Naive thymus-derived CD8-positive, alpha-beta T cell (primary cell): ENCODE results near the gene GCNA. TPM values are rescaled to one million over a fixed set of nuclear protein-coding genes. Genes with fewer than 3 reads are reported as not detected.
"Not testable (repeated sequence)": the region's sequence is repeated elsewhere in the genome, so short reads cannot be mapped to it uniquely, and the experiment has no call there.

Experiments used
- ATAC-seq, 2 donors: fragments of 150-1000 bp; cut with Tn5 transposase in 1 of 2; sonication (Bioruptor Pico), chemical (Tn5 transposase) in 1 of 2; 1 replicate in 1 of 2; 2 replicates in 1 of 2; pipeline ENCODE4 v1.10.0; 2021; ENCODE audit warnings: mild to moderate bottlenecking in 2 of 2, moderate library complexity in 2 of 2
- POLR2A ChIA-PET: fragments of 350-600 bp; sonication (Branson Sonifier 250); formaldehyde crosslinking; loops from one replicate; lab custom pipeline; 2021; ENCODE audit warnings: antibody characterized with exemption; lab: Charles Lee
- DNase-seq, 10 donors: peaks; one replicate each; pipeline versions ENCODE4 v3.0.0 to v3.0.0-alpha.2; 2020 to 2022
- H3K27ac Mint-ChIP-seq, 10 donors: one replicate each; pipeline ENCODE4 v1.8.0; 2020 to 2022; ENCODE audit warnings: mild to moderate bottlenecking in 10 of 10, mixed read lengths in 10 of 10, moderate library complexity in 4 of 10, inconsistent platforms in 1 of 10
- H3K27me3 Mint-ChIP-seq, 5 donors: one replicate each; pipeline ENCODE4 v1.8.0; 2021 to 2022; ENCODE audit warnings: mixed read lengths in 5 of 5
- H3K36me3 Mint-ChIP-seq, 3 donors: one replicate each; pipeline ENCODE4 v1.8.0; 2020 to 2022; ENCODE audit warnings: mixed read lengths in 3 of 3, mild to moderate bottlenecking in 2 of 3, inconsistent platforms in 1 of 3
- H3K4me1 Mint-ChIP-seq, 4 donors: one replicate each; pipeline ENCODE4 v1.8.0; 2021 to 2022; ENCODE audit warnings: mixed read lengths in 4 of 4
- H3K4me3 Mint-ChIP-seq, 10 donors: one replicate each; pipeline ENCODE4 v1.8.0; 2020 to 2022; ENCODE audit warnings: mild to moderate bottlenecking in 10 of 10, mixed read lengths in 10 of 10, moderate library complexity in 6 of 10, inconsistent platforms in 1 of 10
- H3K9me3 Mint-ChIP-seq, 9 donors: one replicate each; pipeline ENCODE4 v1.8.0; 2020 to 2022; ENCODE audit warnings: mixed read lengths in 9 of 9, mild to moderate bottlenecking in 3 of 9, inconsistent platforms in 1 of 9, moderate library complexity in 1 of 9
- polyA plus RNA-seq, 3 donors: library from polyadenylated mRNA; unstranded; fragments of 300-500 nt; fragmentation: Illumina TruSeq; gene quantifications; one replicate each; pipeline ENCODE4 v1.2.3, GENCODE V29; 2021
- total RNA-seq, 8 experiments: library from RNA in 2 of 8; stranded (reverse) in 2 of 8; gene quantifications; one replicate each; pipeline ENCODE4 v1.2.3 and lab custom pipeline; 2021 to 2026

Gene GCNA
- total and polyA plus RNA-seq, 5 experiments from 2014 or later: 0.34 to 12.1 (median 1.3) TPM

GRCh38 chrX:71563921-71564320, 14.3 kb upstream of the GCNA start:
- POLR2A ChIA-PET: interaction anchor here (0.6 to 1.8 kb wide), 3 partner anchors 13 to 73 kb away, joined by 3 to 5 read pairs (median 3); no protein-coding TSS in a partner anchor
- DNase-seq (peak in 1 of 10 donors; percentile 15), ATAC-seq (peak; percentile 46 to 53)
- H3K4me3 Mint-ChIP-seq: peak overlapping the region in 1 of 10 donors; percentile 37
- no peaks in the 10 kb centered on the region for H3K9me3 Mint-ChIP-seq
- H3K27ac Mint-ChIP-seq: peak overlapping the region in 5 of 10 donors; percentile 11 to 65 (median 47)
- H3K27me3 Mint-ChIP-seq: no peaks in the 10 kb centered on the region
- H3K4me1 Mint-ChIP-seq: peaks cover 0 to 14% (median 9%) of the 10 kb centered on the region in 4 donors
- peaks cover 0 to 93% (median 12%) of the 10 kb centered on the region in 3 donors for H3K36me3 Mint-ChIP-seq

GRCh38 chrX:71565474-71566041, 12.7 kb upstream of the GCNA start:
- Mint-ChIP-seq H3K27ac (peak overlapping the region in 1 of 10 donors; percentile 57), H3K4me1 (peaks cover 0 to 12% (median 9%) of the 10 kb centered on the region in 4 donors), H3K4me3 (no peak overlapping the region), H3K27me3 (no peaks in the 10 kb centered on the region), H3K36me3 (peaks cover 0 to 94% (median 12%) of the 10 kb centered on the region in 3 donors), H3K9me3 (no peaks in the 10 kb centered on the region)
- POLR2A ChIA-PET: interaction anchor here (0.7 to 1.8 kb wide), 2 partner anchors 11 to 41 kb away, joined by 3 to 5 read pairs; no protein-coding TSS in a partner anchor
- DNase-seq (no peak), ATAC-seq (no peak)

GRCh38 chrX:71571390-71571789, 6.8 kb upstream of the GCNA start:
- DNase-seq, H3K4me3 Mint-ChIP-seq, POLR2A ChIA-PET, ATAC-seq, H3K27me3 Mint-ChIP-seq, H3K9me3 Mint-ChIP-seq: not testable (repeated sequence)
- Mint-ChIP-seq H3K4me1 (peaks cover 0 to 12% (median 3%) of the 10 kb centered on the region in 4 donors), H3K36me3 (peaks cover 0 to 88% (median 9%) of the 10 kb centered on the region in 3 donors), H3K27ac (peak overlapping the region in 3 of 10 donors; percentile 4 to 51 (median 13))

- Mint-ChIP-seq H3K9me3 (no peaks in the 10 kb centered on the region), H3K27me3 (no peaks in the 10 kb centered on the region), H3K4me1 (peaks cover 1 to 15% (median 6%) of the 10 kb centered on the region in 4 donors), H3K36me3 (peaks cover 0 to 76% (median 9%) of the 10 kb centered on the region in 3 donors), H3K4me3 (no peak overlapping the region), H3K27ac (peak overlapping the region in 3 of 10 donors; percentile 18 to 56 (median 42))
- DNase-seq (no peak), ATAC-seq (peak in 1 of 2 donors; percentile 14)
- POLR2A ChIA-PET: no interaction called here
Measured at GRCh38 chrX:71573590-71573989, 4.6 kb upstream of the GCNA start.

GRCh38 chrX:71577682-71578081, 555 bp upstream of the GCNA start:
- Mint-ChIP-seq H3K27ac (peak overlapping the region in 3 of 10 donors; percentile 25 to 82 (median 36)), H3K36me3 (peaks cover 0 to 66% (median 5%) of the 10 kb centered on the region in 3 donors), H3K27me3 (no peaks in the 10 kb centered on the region), H3K4me1 (peaks cover 1 to 15% (median 9%) of the 10 kb centered on the region in 4 donors), H3K4me3 (no peak overlapping the region), H3K9me3 (no peaks in the 10 kb centered on the region)
- POLR2A ChIA-PET: interaction anchor here (1.3 kb wide), 1 partner anchor 13 kb away, joined by 5 read pairs; no protein-coding TSS in a partner anchor
- ATAC-seq (no peak), DNase-seq (no peak)

GRCh38 chrX:71579136-71579989, 1.1 kb downstream of the GCNA start:
- DNase-seq (peak in 2 of 10 donors; percentile 4 to 7), ATAC-seq (peak in 1 of 2 donors; percentile 48)
- Mint-ChIP-seq H3K9me3 (no peaks in the 10 kb centered on the region), H3K4me1 (peaks cover 1 to 12% (median 8%) of the 10 kb centered on the region in 4 donors), H3K27ac (peak overlapping the region in 7 of 10 donors; percentile 14 to 82 (median 60)), H3K36me3 (peaks cover 0 to 54% (median 3%) of the 10 kb centered on the region in 3 donors), H3K27me3 (no peaks in the 10 kb centered on the region), H3K4me3 (peak overlapping the region in 1 of 10 donors; percentile 24)
- POLR2A ChIA-PET: interaction anchor here (1.2 to 1.3 kb wide), 2 partner anchors 10 to 27 kb away, joined by 4 read pairs; no protein-coding TSS in a partner anchor

GRCh38 chrX:71579990-71580380, 1.7 kb downstream of the GCNA start:
- Mint-ChIP-seq H3K4me1 (peaks cover 1 to 12% (median 8%) of the 10 kb centered on the region in 4 donors), H3K36me3 (peaks cover 0 to 48% (median 3%) of the 10 kb centered on the region in 3 donors), H3K27ac (peak overlapping the region in 6 of 10 donors; percentile 7 to 82 (median 44)), H3K9me3 (no peaks in the 10 kb centered on the region), H3K4me3 (no peak overlapping the region), H3K27me3 (no peaks in the 10 kb centered on the region)
- ATAC-seq: no peak
- POLR2A ChIA-PET: no interaction called here
- DNase-seq: no peak

GRCh38 chrX:71581210-71581609, 3.0 kb downstream of the GCNA start:
- DNase-seq (no peak), ATAC-seq (no peak)
- Mint-ChIP-seq H3K27me3 (no peaks in the 10 kb centered on the region), H3K36me3 (peaks cover 0 to 37% (median 0%) of the 10 kb centered on the region in 3 donors), H3K27ac (peak overlapping the region in 1 of 10 donors; percentile 49), H3K9me3 (no peaks in the 10 kb centered on the region), H3K4me3 (no peak overlapping the region), H3K4me1 (peaks cover 1 to 12% (median 8%) of the 10 kb centered on the region in 4 donors)
- POLR2A ChIA-PET: interaction anchor here (1.1 kb wide), 1 partner anchor 71 kb away, joined by 5 read pairs; no protein-coding TSS in a partner anchor

- POLR2A ChIA-PET: no interaction called here
- Mint-ChIP-seq H3K27me3 (no peaks in the 10 kb centered on the region), H3K36me3 (peaks cover 0 to 12% (median 0%) of the 10 kb centered on the region in 3 donors), H3K27ac (peak overlapping the region in 9 of 10 donors; percentile 16 to 84 (median 44)), H3K4me1 (peaks cover 2 to 8% (median 6%) of the 10 kb centered on the region in 4 donors), H3K9me3 (no peaks in the 10 kb centered on the region), H3K4me3 (no peak overlapping the region)
- ATAC-seq (no peak), DNase-seq (no peak)
Measured at GRCh38 chrX:71586929-71587328, 8.7 kb downstream of the GCNA start.

- ATAC-seq, H3K4me1 Mint-ChIP-seq, H3K4me3 Mint-ChIP-seq, H3K9me3 Mint-ChIP-seq, POLR2A ChIA-PET, H3K27me3 Mint-ChIP-seq, DNase-seq: not testable (repeated sequence)
- Mint-ChIP-seq H3K36me3 (peaks cover 0 to 32% (median 0%) of the 10 kb centered on the region in 3 donors), H3K27ac (peak overlapping the region in 3 of 10 donors; percentile 18 to 52 (median 41))
Measured at GRCh38 chrX:71593210-71593609, 15.0 kb downstream of the GCNA start.

GRCh38 chrX:71599965-71600364, 21.7 kb downstream of the GCNA start:
- Mint-ChIP-seq H3K27me3 (no peaks in the 10 kb centered on the region), H3K9me3 (peaks cover 0 to 3% (median 0%) of the 10 kb centered on the region in 9 donors), H3K36me3 (peaks cover 12 to 76% (median 17%) of the 10 kb centered on the region in 3 donors), H3K4me1 (peaks cover 5 to 31% (median 12%) of the 10 kb centered on the region in 4 donors), H3K4me3 (peak overlapping the region in 2 of 10 donors; percentile 27 to 39), H3K27ac (peak overlapping the region in 9 of 10 donors; percentile 63 to 84 (median 80))
- DNase-seq (peak in 2 of 10 donors; percentile 42 to 52), ATAC-seq (peak; percentile 85 to 99)
- POLR2A ChIA-PET: interaction anchor here (1.2 kb wide), 1 partner anchor 67 kb away, joined by 5 read pairs; the partner anchor contains the start of gene OGT

- DNase-seq: no peak
- H3K27me3 Mint-ChIP-seq: no peaks in the 10 kb centered on the region
- H3K27ac Mint-ChIP-seq: peak overlapping the region in 7 of 10 donors; percentile 22 to 95 (median 68)
- H3K9me3 Mint-ChIP-seq: peaks cover 0 to 3% (median 0%) of the 10 kb centered on the region in 9 donors
- no peak for ATAC-seq
- H3K4me1 Mint-ChIP-seq: peaks cover 21 to 56% (median 47%) of the 10 kb centered on the region in 4 donors
- peaks cover 15 to 63% (median 22%) of the 10 kb centered on the region in 3 donors for H3K36me3 Mint-ChIP-seq
- POLR2A ChIA-PET: no interaction called here
- no peak overlapping the region for H3K4me3 Mint-ChIP-seq
Measured at GRCh38 chrX:71603618-71604017, 25.4 kb downstream of the GCNA start.
